Transverse colon (tissue), 4 donors: Measurements from ENCODE around the gene JMJD1C.

Source experiments
- CTCF ChIP-seq, 5 experiments: fragments of 200-600 bp in 3 of 5; fragments of 450-650 bp in 2 of 5; sonication (generic) in 3 of 5; IDR thresholded peaks; 1 replicate in 2 of 5; 2 replicates in 3 of 5; pipeline ENCODE4 v1.5.1; 2016 to 2017; ENCODE audit warnings: antibody characterized with exemption in 5 of 5, inconsistent platforms in 3 of 5, mild to moderate bottlenecking in 2 of 5, moderate library complexity in 1 of 5
- POLR2A ChIP-seq: fragments of 450-650 bp; IDR thresholded peaks from one replicate; pipeline ENCODE4 v1.6.1; 2016; ENCODE audit warnings: antibody characterized with exemption, mild to moderate bottlenecking, moderate library complexity
- POLR2AphosphoS5 ChIP-seq, 3 donors: sonication (generic); formaldehyde crosslinking; IDR thresholded peaks; one replicate each; pipeline ENCODE4 v1.6.1; 2016; ENCODE audit warnings: antibody characterized with exemption in 3 of 3

GRCh38 chr10:63264617-63265221 lies 201.1 kb downstream of the JMJD1C start:
- TF ChIP-seq POLR2AphosphoS5 (IDR thresholded peaks at IDR 0.05) = no peak
- TF ChIP-seq CTCF (IDR thresholded peaks at IDR 0.05) = no peak
- no peak for TF ChIP-seq POLR2A
